Myocyte (in vitro differentiated cells): ENCODE measurements around the gene ZNF343. TPM values are rescaled to one million over a fixed set of nuclear protein-coding genes. Genes with fewer than 3 reads are reported as not detected.

Experiments
- total RNA-seq: library from RNA; depleted of rRNA; stranded (reverse); fragments of >200 nt; gene quantifications from 2 replicates; pipeline ENCODE4 v1.2.3, GENCODE V29; 2014

Gene ZNF343
- total RNA-seq, 1 donor from 2014 or later: 11.7 TPM

Other genes with a start within 250 kb of the ZNF343 start
- gene TGM3, start 212.9 kb downstream of the ZNF343 start, total RNA-seq: not detected in 2 replicates
- not detected in 2 replicates for gene TGM6, start 128.0 kb downstream of the ZNF343 start, total RNA-seq
- 167 and 185 TPM in 2 replicates for gene SNRPB, start 38.1 kb downstream of the ZNF343 start, total RNA-seq
- gene TMC2, start 27.7 kb upstream of the ZNF343 start, total RNA-seq: not detected in 2 replicates
- gene NOP56, start 143.7 kb upstream of the ZNF343 start, total RNA-seq: 92.1 and 94.2 TPM in 2 replicates
- gene IDH3B, start 155.3 kb upstream of the ZNF343 start, total RNA-seq: 128 and 138 TPM in 2 replicates
- 0.31 and 0.94 TPM in 2 replicates for gene EBF4, start 183.9 kb upstream of the ZNF343 start, total RNA-seq